H1 (cell line): ENCODE results near the gene RELN. TPM values are rescaled to one million over a fixed set of nuclear protein-coding genes. Genes with fewer than 3 reads are reported as not detected.

Experiments
- CTCF ChIA-PET: fragments of 300-600 bp; sonication (Branson Sonifier 250); formaldehyde crosslinking; loops from one replicate; lab custom pipeline; 2021; ENCODE audit not compliant: partially characterized antibody; lab: Charles Lee
- POLR2A ChIA-PET: fragments of 300-600 bp; sonication (Branson Sonifier 250); formaldehyde crosslinking; loops from one replicate; lab custom pipeline; 2021; ENCODE audit warnings: inconsistent platforms; ENCODE audit not compliant: partially characterized antibody; lab: Charles Lee
- DNase-seq, 2 experiments: peaks; one replicate each; pipeline versions ENCODE4 v3.0.0 to v3.0.0-alpha.2; 2010 to 2022; ENCODE audit warnings: low spot score in 2 of 2, low read depth in 1 of 2, mixed read lengths in 1 of 2
- FAIRE-seq: peaks from 2 replicates; lab custom pipeline; 2011; peaks lifted over from hg19 to GRCh38; lab: Jason Lieb, UNC
- H2AFZ ChIP-seq: 2 replicates; pipeline ENCODE4 v1.8.1; 2012; ENCODE audit warnings: low read length, inconsistent platforms
- H2AK5ac ChIP-seq: 2 replicates; pipeline ENCODE4 v1.6.1; 2013; ENCODE audit warnings: low read depth, low read length
- H2BK120ac ChIP-seq: replicated peaks from 2 replicates; pipeline ENCODE3; 2013; ENCODE audit warnings: low read depth, low read length, inconsistent platforms
- H2BK12ac ChIP-seq: 2 replicates; pipeline ENCODE4 v1.6.1; 2013; ENCODE audit warnings: low read depth, low read length
- H2BK15ac ChIP-seq: 2 replicates; pipeline ENCODE4 v1.6.1; 2013; ENCODE audit warnings: low read length
- H2BK20ac ChIP-seq: 2 replicates; pipeline ENCODE4 v1.6.1; 2013; ENCODE audit warnings: low read length
- H2BK5ac ChIP-seq: 2 replicates; pipeline ENCODE4 v1.6.1; 2013; ENCODE audit warnings: low read depth, low read length
- H3K14ac ChIP-seq: 2 replicates; pipeline ENCODE4 v1.6.1; 2013; ENCODE audit warnings: inconsistent platforms; ENCODE audit not compliant: insufficient read length
- H3K18ac ChIP-seq: 2 replicates; pipeline ENCODE4 v1.6.1; 2013; ENCODE audit warnings: low read length; ENCODE audit errors: extremely low read depth
- H3K23ac ChIP-seq: 2 replicates; pipeline ENCODE4 v1.6.1; 2013; ENCODE audit warnings: inconsistent platforms; ENCODE audit not compliant: insufficient read length
- H3K23me2 ChIP-seq: 2 replicates; pipeline ENCODE4 v1.6.1; 2013; ENCODE audit warnings: low read depth, low read length
- H3K27ac ChIP-seq: 2 replicates; pipeline ENCODE4 v1.6.1; 2011; ENCODE audit warnings: low read depth, low read length, inconsistent platforms
- H3K27me3 ChIP-seq, 4 experiments: replicated peaks in 1 of 4; 1 replicate in 1 of 4; 2 replicates in 3 of 4; pipeline versions ENCODE4 v1.6.1 to v1.8.1; 2011 to 2013; ENCODE audit warnings: low read length in 3 of 4, mild to moderate bottlenecking in 3 of 4, inconsistent platforms in 2 of 4, mixed read lengths in 2 of 4, moderate library complexity in 1 of 4; ENCODE audit not compliant: control insufficient read depth in 3 of 4, insufficient read depth in 3 of 4; ENCODE audit errors: extremely low read depth in 1 of 4
- H3K36me3 ChIP-seq, 4 experiments: 2 replicates each; pipeline versions ENCODE4 v1.6.1 to v1.8.1; 2011 to 2013; ENCODE audit warnings: mild to moderate bottlenecking in 4 of 4, low read length in 3 of 4, moderate library complexity in 2 of 4, control low read depth in 1 of 4, inconsistent platforms in 1 of 4; ENCODE audit not compliant: insufficient read depth in 4 of 4, control insufficient read depth in 2 of 4
- H3K4ac ChIP-seq: replicated peaks from 2 replicates; pipeline ENCODE3; 2013; ENCODE audit warnings: low read length, low read depth, mixed read lengths, inconsistent platforms; ENCODE audit not compliant: insufficient read length
- H3K4me1 ChIP-seq, 4 experiments: replicated peaks in 1 of 4; 1 replicate in 1 of 4; 2 replicates in 3 of 4; pipeline versions ENCODE4 v1.6.1 to v1.8.1; 2011 to 2013; ENCODE audit warnings: low read length in 3 of 4, inconsistent platforms in 2 of 4, mixed read lengths in 1 of 4; ENCODE audit not compliant: insufficient read depth in 4 of 4, control insufficient read depth in 3 of 4
- H3K4me2 ChIP-seq, 2 experiments: 2 replicates each; pipeline versions ENCODE4 v1.6.1 to v1.8.1; 2011 to 2013; ENCODE audit warnings: low read depth in 2 of 2, low read length in 2 of 2, control low read depth in 1 of 2, inconsistent platforms in 1 of 2, mild to moderate bottlenecking in 1 of 2; ENCODE audit not compliant: insufficient read depth in 1 of 2
- H3K4me3 ChIP-seq, 4 experiments: fragments of 200-600, 300-600 bp in 1 of 4; sonication (generic), shearing (Covaris generic), sonication (Bioruptor Twin) in 1 of 4; 2 replicates each; pipeline versions ENCODE4 v1.5.1 to v1.8.1; 2011 to 2016; ENCODE audit warnings: low read length in 4 of 4, low read depth in 3 of 4, control low read depth in 2 of 4, inconsistent platforms in 2 of 4, mild to moderate bottlenecking in 2 of 4, mixed read lengths in 1 of 4, moderate library complexity in 1 of 4; ENCODE audit not compliant: insufficient read depth in 2 of 4; ENCODE audit errors: extremely low read depth in 1 of 4
- H3K56ac ChIP-seq: replicated peaks from 2 replicates; pipeline ENCODE3; 2013; ENCODE audit warnings: low read depth, mild to moderate bottlenecking, mixed read lengths, low read length, inconsistent platforms; ENCODE audit not compliant: insufficient read length
- H3K79me1 ChIP-seq: 2 replicates; pipeline ENCODE4 v1.6.1; 2013; ENCODE audit warnings: low read depth, low read length, control low read depth
- H3K79me2 ChIP-seq, 2 experiments: 2 replicates each; pipeline versions ENCODE4 v1.6.1 to v1.8.1; 2012 to 2013; ENCODE audit warnings: low read length in 2 of 2, mild to moderate bottlenecking in 2 of 2, inconsistent platforms in 1 of 2; ENCODE audit not compliant: insufficient read depth in 2 of 2, control insufficient read depth in 1 of 2
- H3K9ac ChIP-seq, 4 experiments: replicated peaks in 1 of 4; 1 replicate in 1 of 4; 2 replicates in 3 of 4; pipeline versions ENCODE4 v1.6.1 to v1.8.1; 2011 to 2013; ENCODE audit warnings: low read depth in 3 of 4, low read length in 3 of 4, control low read depth in 2 of 4, mild to moderate bottlenecking in 2 of 4, moderate library complexity in 2 of 4, inconsistent platforms in 1 of 4; ENCODE audit errors: extremely low read depth in 1 of 4
- H3K9me3 ChIP-seq, 2 experiments: 2 replicates each; pipeline versions ENCODE4 v1.6.1 to v1.8.1; 2012 to 2013; ENCODE audit warnings: mild to moderate bottlenecking in 2 of 2, moderate library complexity in 2 of 2, control low read depth in 1 of 2, inconsistent platforms in 1 of 2, low read depth in 1 of 2, low read length in 1 of 2, mixed read lengths in 1 of 2; ENCODE audit not compliant: insufficient read depth in 2 of 2
- H4K20me1 ChIP-seq, 2 experiments: replicated peaks in 1 of 2; 2 replicates each; pipeline versions ENCODE3 to v1.8.1; 2011 to 2013; ENCODE audit warnings: inconsistent platforms in 2 of 2, low read length in 2 of 2, mild to moderate bottlenecking in 1 of 2; ENCODE audit not compliant: insufficient read depth in 2 of 2, control insufficient read depth in 1 of 2
- H4K5ac ChIP-seq: 2 replicates; pipeline ENCODE4 v1.6.1; 2013; ENCODE audit warnings: low read length, low read depth, mixed read lengths, inconsistent platforms; ENCODE audit not compliant: insufficient read length
- H4K8ac ChIP-seq: 2 replicates; pipeline ENCODE4 v1.8.0; 2013; ENCODE audit warnings: mild to moderate bottlenecking, moderate library complexity, low read length, inconsistent platforms; ENCODE audit not compliant: insufficient read depth; ENCODE audit errors: extremely low read depth
- H4K91ac ChIP-seq: replicated peaks from 2 replicates; pipeline ENCODE3; 2013; ENCODE audit warnings: low read length, mixed read lengths, inconsistent platforms; ENCODE audit not compliant: insufficient read length
- BCL11A ChIP-seq, 2 experiments: IDR thresholded peaks; one replicate each; pipeline ENCODE4 v1.6.1; 2011; ENCODE audit warnings: low read depth in 2 of 2, low read length in 2 of 2, mild to moderate bottlenecking in 2 of 2
- CBX8 ChIP-seq: fragments of 300-800, 300-1000 bp; sonication (generic); IDR thresholded peaks from 2 replicates; pipeline ENCODE4 v1.7.1; 2016; ENCODE audit warnings: low read depth, low read length, borderline replicate concordance
- CEBPB ChIP-seq: IDR thresholded peaks from 2 replicates; pipeline ENCODE4 v1.6.1; 2012; ENCODE audit warnings: low read depth, low read length
- CTBP2 ChIP-seq: IDR thresholded peaks from 2 replicates; pipeline ENCODE4 v1.7.0; 2011; ENCODE audit warnings: borderline replicate concordance, mild to moderate bottlenecking, moderate library complexity, mixed read lengths, low read length; ENCODE audit not compliant: insufficient read depth, insufficient read length
- CTCF ChIP-seq, 3 experiments: IDR thresholded peaks; 1 replicate in 2 of 3; 2 replicates in 1 of 3; pipeline versions ENCODE4 v1.5.1 to v1.6.1; 2011; ENCODE audit warnings: low read length in 3 of 3, mild to moderate bottlenecking in 3 of 3, inconsistent platforms in 2 of 3, low read depth in 1 of 3, moderate library complexity in 1 of 3; ENCODE audit not compliant: insufficient read depth in 1 of 3; ENCODE audit errors: control extremely low read depth in 1 of 3
- GTF2F1 ChIP-seq: IDR thresholded peaks from 2 replicates; pipeline ENCODE4 v1.6.1; 2012; ENCODE audit warnings: low read depth, low read length, improper control_type of control experiment, borderline replicate concordance
- NANOG ChIP-seq: IDR thresholded peaks from 2 replicates; pipeline ENCODE4 v1.6.1; 2011; ENCODE audit warnings: low read length, low read depth, mild to moderate bottlenecking, inconsistent platforms; ENCODE audit not compliant: insufficient read depth, poor library complexity, severe bottlenecking
- POLR2A ChIP-seq, 2 experiments: IDR thresholded peaks; 1 replicate in 1 of 2; 2 replicates in 1 of 2; pipeline ENCODE4 v1.6.1; 2011; ENCODE audit warnings: low read depth in 2 of 2, low read length in 2 of 2, mild to moderate bottlenecking in 2 of 2; ENCODE audit errors: control extremely low read depth in 1 of 2
- SIX5 ChIP-seq: IDR thresholded peaks from 2 replicates; pipeline ENCODE4 v1.6.1; 2011; ENCODE audit warnings: mild to moderate bottlenecking, low read depth, low read length
- SUZ12 ChIP-seq: fragments of 200-600 bp; sonication (generic); IDR thresholded peaks from 2 replicates; pipeline ENCODE4 v1.6.1; 2012; ENCODE audit warnings: mild to moderate bottlenecking, inconsistent platforms, low read length, moderate library complexity, mixed read lengths
- ZNF274 ChIP-seq: IDR thresholded peaks from 2 replicates; pipeline ENCODE4 v1.7.0; 2012; ENCODE audit warnings: low read length, borderline replicate concordance; ENCODE audit errors: extremely low read depth
- WGBS, 2 experiments: shearing (Covaris generic) in 1 of 2; methylation state at CpG; one replicate each; pipeline versions ENCODE4 v1.1.6 to v1.1.7; 2013 to 2015; ENCODE audit warnings: low lambda C conversion rate in 2 of 2, mixed read lengths in 2 of 2, inconsistent platforms in 1 of 2, low coverage in 1 of 2, missing lambda C conversion rate in 1 of 2; ENCODE audit not compliant: insufficient replicate concordance in 2 of 2, insufficient coverage in 1 of 2, insufficient read length in 1 of 2; ENCODE audit errors: extremely low coverage in 1 of 2, missing lambda C conversion rate in 1 of 2; 5-methylcytosine and 5-hydroxymethylcytosine counted together
- polyA plus RNA-seq, 7 experiments: library from polyadenylated mRNA; depleted of rRNA in 3 of 7; stranded (reverse) in 5 of 7; unstranded in 2 of 7; fragments of >200 nt in 5 of 7; fragments of 200-250 nt in 2 of 7; gene quantifications; 1 replicate in 5 of 7; 2 replicates in 1 of 7; 4 replicates in 1 of 7; pipeline versions ENCODE4 v1.2.1 to v1.2.3, GENCODE V29; 2011 to 2013; ENCODE audit warnings: missing spikeins in 2 of 7, mixed read lengths in 2 of 7
- total RNA-seq: library from RNA; stranded (reverse); fragmentation: NEBNext Ultra II Directional; extraction: Animal tissue kit (Norgen Biotek cat#: 25700); gene quantifications from 2 replicates; pipeline ENCODE4 v1.2.1, GENCODE V29; 2021
- TF ChIP-seq, protein P1 (sequence below): IDR thresholded peaks from 2 replicates; pipeline ENCODE4 v1.6.1; 2012; ENCODE audit warnings: inconsistent platforms

RELN gene
- total and polyA plus RNA-seq, 2 of the 8 experiments (the other 6 are each of a cell fraction or from before 2014, with no cell fraction given), result 0.03 to 0.07 TPM

- no peak overlapping the region for H2BK5ac ChIP-seq
- FAIRE-seq, result no peak
- TF ChIP-seq CTBP2, result no peak
- no peak for TF ChIP-seq POLR2A (IDR thresholded peaks at IDR 0.05; ENCODE audit: control extremely low read depth in 1 of 2, low read depth in 2 of 2, low read length in 2 of 2)
- no peak for TF ChIP-seq BCL11A (IDR thresholded peaks at IDR 0.05; ENCODE audit: low read depth in 2 of 2, low read length in 2 of 2)
- TF ChIP-seq CBX8, result no peak
- TF ChIP-seq CEBPB, result no peak
- TF ChIP-seq GTF2F1, result no peak
- TF ChIP-seq ZNF274, result no peak
- no peak for TF ChIP-seq CTCF (IDR thresholded peaks at IDR 0.05; ENCODE audit: control extremely low read depth in 1 of 3, insufficient read depth in 1 of 3, low read depth in 1 of 3, low read length in 3 of 3)
- no peak for TF ChIP-seq SUZ12
- TF ChIP-seq, protein P1, sequence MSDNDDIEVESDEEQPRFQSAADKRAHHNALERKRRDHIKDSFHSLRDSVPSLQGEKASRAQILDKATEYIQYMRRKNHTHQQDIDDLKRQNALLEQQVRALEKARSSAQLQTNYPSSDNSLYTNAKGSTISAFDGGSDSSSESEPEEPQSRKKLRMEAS, result no peak
- no peak for TF ChIP-seq SIX5
- no peak for TF ChIP-seq NANOG
These were observed 100.0 kb downstream of the RELN start for GRCh38 chr7:103889451-103889850.

More at GRCh38 chr7:103889451-103889850, 100.0 kb downstream of the RELN start:
- Histone ChIP-seq H3K36me3 (no peaks in the 10 kb centered on the region), H2BK20ac (no peak overlapping the region), H4K20me1 (no peaks in the 10 kb centered on the region), H3K14ac (no peak overlapping the region), H3K79me2 (no peaks in the 10 kb centered on the region), H3K23ac (no peak overlapping the region), H2BK15ac (no peak overlapping the region), H3K56ac (no peak overlapping the region), H3K18ac (no peak overlapping the region), H4K91ac (no peak overlapping the region), H2AFZ (no peak overlapping the region), H2AK5ac (no peak overlapping the region), H3K4me1 (no peaks in the 10 kb centered on the region), H3K9ac (no peak overlapping the region), H2BK120ac (no peak overlapping the region), H2BK12ac (no peak overlapping the region), H3K27ac (no peak overlapping the region), H3K4me2 (no peak overlapping the region), H3K4ac (no peak overlapping the region), H3K79me1 (no peaks in the 10 kb centered on the region), H3K4me3 (no peak overlapping the region), H3K27me3 (no peaks in the 10 kb centered on the region), H4K5ac (no peak overlapping the region), H3K9me3 (no peaks in the 10 kb centered on the region), H4K8ac (no peak overlapping the region), H3K23me2 (no peaks in the 10 kb centered on the region)
- 60% methylated on average over 3 of the region's 3 CpGs; no CpG with 5 or more reads in 1 of the 2 experiments for WGBS, 2 experiments
- no peak for DNase-seq
- CTCF ChIA-PET, result interaction anchor here (2.0 kb wide), 1 partner anchor 11 kb away, joined by 15 read pairs; no protein-coding TSS in a partner anchor
- POLR2A ChIA-PET, result no interaction called here
